Endothelial cell (in vitro differentiated cells): ENCODE results near the gene CCDC160. TPM values are rescaled to one million over a fixed set of nuclear protein-coding genes. Genes with fewer than 3 reads are reported as not detected.

Experiments
- DNase-seq: peaks from one replicate; pipeline ENCODE4 v3.0.0; 2021; ENCODE audit warnings: low spot score
- H3K27ac Mint-ChIP-seq: one replicate; pipeline ENCODE4 v1.8.0; 2021; ENCODE audit warnings: mixed read lengths, inconsistent platforms; ENCODE audit not compliant: unreplicated experiment
- H3K27me3 Mint-ChIP-seq: one replicate; pipeline ENCODE4 v1.8.0; 2021; ENCODE audit warnings: mild to moderate bottlenecking, moderate library complexity, mixed read lengths, inconsistent platforms; ENCODE audit not compliant: unreplicated experiment
- H3K36me3 Mint-ChIP-seq: one replicate; pipeline ENCODE4 v1.8.0; 2021; ENCODE audit warnings: mild to moderate bottlenecking, low read depth, mixed read lengths, inconsistent platforms; ENCODE audit not compliant: unreplicated experiment
- H3K4me1 Mint-ChIP-seq: one replicate; pipeline ENCODE4 v1.8.0; 2021; ENCODE audit warnings: mild to moderate bottlenecking, mixed read lengths, inconsistent platforms; ENCODE audit not compliant: unreplicated experiment
- H3K4me3 Mint-ChIP-seq: one replicate; pipeline ENCODE4 v1.8.0; 2021; ENCODE audit warnings: mild to moderate bottlenecking, mixed read lengths, inconsistent platforms; ENCODE audit not compliant: unreplicated experiment
- H3K9me3 Mint-ChIP-seq: one replicate; pipeline ENCODE4 v1.8.0; 2021; ENCODE audit warnings: mixed read lengths, inconsistent platforms; ENCODE audit not compliant: unreplicated experiment
- long read RNA-seq: library from polyadenylated mRNA; unstranded; transcript quantifications from one replicate; pipeline ENCODE4 v2.0.0, GENCODE V29; 2020; ENCODE audit not compliant: unreplicated experiment
- total RNA-seq: library from RNA; stranded (reverse); fragmentation: NEBNext Ultra II Directional; extraction: Animal tissue kit (Norgen Biotek cat#: 25700); gene quantifications from one replicate; pipeline ENCODE4 v1.2.1, GENCODE V29; 2021; ENCODE audit not compliant: unreplicated experiment
- TF ChIP-seq, protein P1 (sequence below): fragments of 200-600 bp; sonication (generic); IDR thresholded peaks from one replicate; pipeline ENCODE4 v1.5.0; 2021; ENCODE audit warnings: antibody characterized with exemption; ENCODE audit not compliant: unreplicated experiment

CCDC160 gene
- 2.2 TPM for total RNA-seq
- long read RNA-seq, partial matches to known transcripts, result 0 of 3 reads
- long read RNA-seq, other reads (novel, unspliced or antisense), result 3 of 3 reads

DNA sequence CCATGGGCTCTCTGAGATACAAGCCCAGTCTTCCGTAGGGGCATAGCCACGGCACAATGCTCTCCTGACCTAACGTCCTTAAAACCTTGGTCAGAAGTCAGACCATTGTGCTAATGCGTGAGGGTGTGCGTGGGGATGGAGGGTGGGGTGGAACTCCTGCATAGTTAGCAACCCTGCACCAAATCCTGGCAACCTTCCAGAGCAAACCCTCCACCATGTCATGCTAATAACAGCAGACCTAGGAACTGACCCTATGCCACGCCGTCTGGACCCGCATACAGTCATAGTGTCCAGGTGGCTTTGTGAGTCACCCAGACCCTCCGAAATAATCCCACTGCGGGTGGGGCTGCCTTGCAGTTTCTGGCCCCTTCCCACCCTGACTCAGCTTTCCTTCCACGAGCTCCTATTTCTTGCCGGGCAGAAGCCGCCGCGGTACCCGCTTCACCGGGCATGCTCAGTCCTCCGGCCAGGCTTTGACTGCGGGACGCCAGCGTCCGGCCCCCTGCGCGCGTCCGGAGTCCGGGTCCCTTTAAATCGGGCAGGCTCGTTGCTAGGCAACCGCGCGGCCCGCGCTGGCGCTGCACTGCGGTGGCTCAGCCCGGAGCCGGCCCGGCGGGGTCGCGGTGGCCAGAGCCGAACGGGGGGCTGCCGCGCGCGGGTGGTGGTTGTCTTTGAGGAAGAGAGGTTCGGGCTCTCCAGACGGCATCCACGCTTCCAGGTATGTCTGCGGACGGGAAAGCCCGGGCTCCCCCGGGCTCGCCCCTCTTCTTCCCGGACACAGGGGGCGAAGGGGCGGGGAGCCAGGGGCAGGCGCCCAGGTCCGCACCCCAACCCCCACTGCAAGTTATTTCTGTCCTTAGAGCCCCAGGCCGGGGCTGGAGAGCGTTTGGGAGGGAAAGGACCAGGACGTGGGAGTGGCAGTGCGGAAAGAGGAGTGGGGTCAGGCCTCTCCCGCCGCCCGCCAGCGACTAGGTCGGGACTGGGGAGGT lies at the start of gene CCDC160:
TSS of gene CCDC160 (plus strand) at position 557 of the 989 bp plus-strand sequence. CDS start 7,619 bp downstream, outside the sequence.
- no peaks in the 10 kb centered on the region for H3K9me3 Mint-ChIP-seq
- H3K27me3 Mint-ChIP-seq, result peaks cover 2% of the 10 kb centered on the region
- H3K4me3 Mint-ChIP-seq, result peak within 1 kb of the TSS; percentile 62
- H3K4me1 Mint-ChIP-seq, result peaks cover 24% of the 10 kb centered on the region
- no peaks in the 10 kb centered on the region for H3K36me3 Mint-ChIP-seq
- peak; percentile 76 for DNase-seq
- no peak within 1 kb of the TSS for H3K27ac Mint-ChIP-seq
- TF ChIP-seq, protein P1, sequence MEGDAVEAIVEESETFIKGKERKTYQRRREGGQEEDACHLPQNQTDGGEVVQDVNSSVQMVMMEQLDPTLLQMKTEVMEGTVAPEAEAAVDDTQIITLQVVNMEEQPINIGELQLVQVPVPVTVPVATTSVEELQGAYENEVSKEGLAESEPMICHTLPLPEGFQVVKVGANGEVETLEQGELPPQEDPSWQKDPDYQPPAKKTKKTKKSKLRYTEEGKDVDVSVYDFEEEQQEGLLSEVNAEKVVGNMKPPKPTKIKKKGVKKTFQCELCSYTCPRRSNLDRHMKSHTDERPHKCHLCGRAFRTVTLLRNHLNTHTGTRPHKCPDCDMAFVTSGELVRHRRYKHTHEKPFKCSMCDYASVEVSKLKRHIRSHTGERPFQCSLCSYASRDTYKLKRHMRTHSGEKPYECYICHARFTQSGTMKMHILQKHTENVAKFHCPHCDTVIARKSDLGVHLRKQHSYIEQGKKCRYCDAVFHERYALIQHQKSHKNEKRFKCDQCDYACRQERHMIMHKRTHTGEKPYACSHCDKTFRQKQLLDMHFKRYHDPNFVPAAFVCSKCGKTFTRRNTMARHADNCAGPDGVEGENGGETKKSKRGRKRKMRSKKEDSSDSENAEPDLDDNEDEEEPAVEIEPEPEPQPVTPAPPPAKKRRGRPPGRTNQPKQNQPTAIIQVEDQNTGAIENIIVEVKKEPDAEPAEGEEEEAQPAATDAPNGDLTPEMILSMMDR, result no peak

DNA sequence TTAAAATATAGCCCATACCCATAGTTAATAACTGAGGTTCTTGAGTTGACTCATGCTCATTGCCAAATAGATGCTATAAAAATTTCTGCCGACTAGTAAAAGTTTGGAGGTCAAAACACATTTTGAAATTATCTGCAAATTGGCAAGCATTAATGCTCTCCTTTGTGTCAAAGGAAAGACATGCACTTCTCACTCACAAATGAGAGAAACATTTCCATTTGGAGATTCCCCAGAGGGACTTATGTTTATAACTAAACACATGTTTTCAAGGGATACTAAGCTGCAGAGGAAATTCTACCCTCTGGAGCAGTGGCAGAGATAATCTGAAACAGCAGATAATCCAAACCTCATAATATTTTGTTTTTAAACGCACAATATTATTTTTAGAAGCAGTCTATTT lies 45.7 kb upstream of the CCDC160 start:
- Mint-ChIP-seq H3K9me3 (no peaks in the 10 kb centered on the region), H3K36me3 (no peaks in the 10 kb centered on the region), H3K4me3 (no peak overlapping the region), H3K4me1 (peaks cover 8% of the 10 kb centered on the region), H3K27ac (no peak overlapping the region), H3K27me3 (peaks cover 2% of the 10 kb centered on the region)
- TF ChIP-seq, protein P1, result no peak
- DNase-seq, result no peak

DNA sequence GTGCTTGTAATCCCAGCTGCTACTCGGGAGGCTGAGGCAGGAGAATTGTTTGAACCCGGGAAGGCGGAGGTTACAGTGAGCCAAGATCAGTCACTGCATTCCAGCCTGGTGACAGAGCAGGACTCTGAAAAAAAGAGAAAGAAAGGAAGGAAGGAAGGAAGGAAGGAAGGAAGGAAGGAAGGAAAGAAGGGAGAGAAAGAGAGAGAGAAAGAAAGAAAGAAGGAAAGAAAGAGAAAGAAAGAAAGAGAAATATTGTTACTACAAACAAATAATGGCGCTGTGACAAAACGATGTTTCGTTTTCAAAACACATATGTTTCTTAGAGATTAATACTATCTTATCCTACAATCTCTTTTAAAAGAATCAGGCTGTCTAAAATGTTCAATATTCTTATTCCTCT lies 42.1 kb upstream of the CCDC160 start:
- Mint-ChIP-seq H3K9me3 (no peaks in the 10 kb centered on the region), H3K27me3 (peaks cover 2% of the 10 kb centered on the region), H3K4me1 (no peaks in the 10 kb centered on the region), H3K27ac (no peak overlapping the region), H3K4me3 (no peak overlapping the region), H3K36me3 (no peaks in the 10 kb centered on the region)
- TF ChIP-seq, protein P1, result no peak
- DNase-seq, result no peak

DNA sequence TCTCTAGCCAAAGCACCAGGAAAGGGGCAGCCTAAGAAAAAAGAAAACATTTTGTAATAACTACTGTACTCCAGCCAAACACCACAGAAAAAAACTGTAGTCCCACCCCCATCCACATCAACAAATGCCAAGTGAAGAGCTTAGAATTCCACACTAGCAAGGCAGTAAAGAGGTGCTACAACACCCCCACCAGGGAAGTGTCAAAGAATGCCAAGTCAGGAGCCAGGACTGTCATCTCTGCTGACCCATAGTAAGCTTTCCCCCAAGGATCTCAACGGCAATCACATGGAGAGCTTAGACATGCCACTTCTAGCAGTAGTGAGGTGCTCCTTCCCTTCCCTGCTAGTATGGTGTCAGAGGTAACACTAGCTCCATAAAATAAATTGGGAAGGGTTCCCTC lies 34.4 kb upstream of the CCDC160 start:
- H3K27ac Mint-ChIP-seq, result no peak overlapping the region
- H3K36me3 Mint-ChIP-seq, result no peaks in the 10 kb centered on the region
- H3K27me3 Mint-ChIP-seq, result no peaks in the 10 kb centered on the region
- DNase-seq, result no peak
- TF ChIP-seq, protein P1, result no peak
- no peaks in the 10 kb centered on the region for H3K9me3 Mint-ChIP-seq
- H3K4me1 Mint-ChIP-seq, result no peaks in the 10 kb centered on the region
- H3K4me3 Mint-ChIP-seq, result no peak overlapping the region

DNA sequence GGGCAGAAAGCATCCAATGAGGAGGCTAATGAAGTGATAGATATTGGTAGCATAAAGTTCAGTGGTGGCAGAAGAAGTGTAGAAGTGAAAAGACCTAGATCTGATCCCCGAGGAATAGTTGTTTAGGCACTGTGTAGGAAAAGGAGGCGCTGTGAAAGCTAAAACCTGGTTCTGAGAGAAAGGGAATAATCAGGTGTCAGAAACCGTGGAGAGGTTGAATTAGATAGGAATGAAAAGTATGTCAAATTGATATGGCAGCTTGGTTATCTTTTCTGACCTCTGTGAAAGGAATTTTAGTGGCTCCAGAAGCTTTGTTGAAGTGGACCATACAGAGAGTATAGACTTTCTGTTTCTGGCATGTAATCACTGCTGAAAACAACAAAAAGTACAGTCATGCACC lies 30.8 kb upstream of the CCDC160 start:
- Mint-ChIP-seq H3K4me1 (no peaks in the 10 kb centered on the region), H3K4me3 (no peak overlapping the region), H3K36me3 (no peaks in the 10 kb centered on the region), H3K27ac (no peak overlapping the region), H3K27me3 (no peaks in the 10 kb centered on the region), H3K9me3 (no peaks in the 10 kb centered on the region)
- TF ChIP-seq, protein P1, result no peak
- DNase-seq, result no peak
